ENCODE data around the gene BCHE.

DNA sequence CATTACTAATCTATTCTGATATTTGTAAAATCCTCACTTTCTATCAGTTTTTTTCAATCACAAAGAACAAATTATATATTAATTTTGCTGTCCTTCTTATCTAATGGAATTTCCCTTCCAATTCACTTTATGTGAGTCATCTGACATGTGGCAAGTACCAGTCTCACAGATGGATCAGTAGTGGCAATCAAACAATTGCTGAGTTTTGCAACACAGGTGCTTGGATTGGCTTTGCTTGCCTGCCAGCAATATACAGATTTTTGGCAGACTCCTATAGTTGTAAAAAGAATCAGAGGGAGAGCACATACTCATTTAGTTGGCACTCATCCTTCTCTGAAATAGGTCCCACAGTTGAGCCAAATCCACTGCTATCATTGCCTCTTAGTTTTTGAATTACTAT lies 83.7 kb downstream of the BCHE start:
- TF ChIP-seq EZH2 (IDR thresholded peaks at IDR 0.05; ENCODE audit: borderline replicate concordance, low read depth, low read length, severe bottlenecking) (no peak), MAX (IDR thresholded peaks at IDR 0.05; ENCODE audit: insufficient read depth, insufficient read length) (no peak), CTCF (IDR thresholded peaks at IDR 0.05; ENCODE audit: extremely low read depth in 1 of 2, insufficient read depth in 1 of 2, low read depth in 1 of 2, low read length in 2 of 2) (no peak), POLR2A (IDR thresholded peaks at IDR 0.05; ENCODE audit: low read depth, low read length) (no peak), FOS (IDR thresholded peaks at IDR 0.05; ENCODE audit: borderline replicate concordance, insufficient read depth, low read length) (peak; percentile 24), POLR2AphosphoS5 (IDR thresholded peaks at IDR 0.05; ENCODE audit: insufficient read depth, low read depth, low read length) (no peak), MYC (IDR thresholded peaks at IDR 0.05; ENCODE audit: low read depth, low read length) (no peak), JUN (IDR thresholded peaks at IDR 0.05; ENCODE audit: borderline replicate concordance, insufficient read depth, insufficient read length, low read depth) (no peak)
